Renal cortical epithelial cell (primary cell): ENCODE results near the gene ZNF22. TPM values are rescaled to one million over a fixed set of nuclear protein-coding genes. Genes with fewer than 3 reads are reported as not detected.

ENCODE experiments used
- DNase-seq: peaks from one replicate; pipeline ENCODE4 v3.0.0-alpha.2; 2011; ENCODE audit warnings: low read depth
- total RNA-seq: library from RNA; depleted of rRNA; stranded (reverse); fragments of >200 nt; gene quantifications from 2 replicates; pipeline ENCODE4 v1.2.3, GENCODE V29; 2014

ZNF22 gene
- total RNA-seq, result 24.5 and 26.8 TPM in 2 replicates

DNA sequence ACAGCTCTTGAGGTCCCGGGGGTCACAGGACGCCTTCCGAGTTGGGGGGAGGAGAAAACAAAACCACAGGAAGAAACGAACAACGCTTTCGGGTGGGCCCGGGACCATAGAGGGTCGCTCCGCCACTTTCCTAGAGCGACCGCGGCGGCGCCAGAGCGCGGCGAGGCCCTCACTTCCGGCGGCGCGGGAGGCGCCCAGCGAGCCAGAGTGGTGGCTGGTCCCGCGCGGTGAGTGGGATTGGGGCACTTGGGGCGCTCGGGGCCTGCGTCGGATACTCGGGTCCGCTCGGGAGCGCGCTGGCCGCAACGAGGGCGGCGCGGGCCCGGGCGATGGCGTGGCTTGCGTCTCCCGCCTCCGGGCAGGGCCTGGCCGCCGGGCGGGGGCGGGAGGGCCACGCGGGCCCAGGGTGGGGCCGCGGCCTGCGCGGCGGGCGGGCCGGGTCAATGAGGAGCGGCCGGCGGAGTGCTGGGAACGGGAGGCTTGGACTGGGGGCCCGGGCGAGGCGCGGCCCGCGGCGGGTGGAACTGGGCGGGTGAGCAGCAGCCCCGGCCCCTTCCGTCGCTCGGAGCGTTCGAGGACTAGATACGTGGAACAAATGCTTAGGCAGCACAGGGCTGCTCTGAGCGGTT is at the start of gene ZNF22:
ZNF22 (plus strand) TSS at position 172 of the 629 bp plus-strand sequence. CDS start 2,446 bp downstream, outside the sequence.
- no peak for DNase-seq

DNA sequence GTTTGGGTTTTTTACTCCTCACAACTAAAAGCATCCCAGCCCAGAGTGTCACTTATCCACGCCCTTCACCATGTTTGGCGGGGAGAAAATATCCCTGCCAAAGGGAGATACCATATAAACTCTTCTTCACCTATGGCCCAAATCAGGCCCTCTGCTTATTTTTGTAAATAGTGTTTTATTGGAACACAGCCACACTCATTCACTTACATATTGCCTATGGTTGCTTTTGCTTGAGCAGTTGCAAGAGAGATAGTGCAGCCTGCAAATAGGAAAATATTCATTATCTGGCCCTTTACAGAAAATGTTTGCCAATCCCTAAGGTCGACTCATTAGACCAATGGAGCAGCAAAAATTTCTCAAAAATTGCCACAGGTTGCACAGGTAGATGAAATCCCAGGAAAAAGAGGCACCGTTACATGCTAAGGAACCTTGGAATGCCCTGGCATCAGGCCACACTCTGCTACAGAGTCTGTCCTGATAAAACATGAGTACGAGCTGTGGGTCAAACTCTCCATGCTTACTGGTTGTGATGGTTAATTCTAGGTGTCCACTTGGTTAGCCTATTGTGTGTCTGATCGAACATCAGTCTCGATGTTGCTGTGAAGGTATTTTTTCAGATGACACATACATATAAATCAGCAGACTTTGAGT is 49.0 kb upstream of the ZNF22 start:
- DNase-seq, result no peak

DNA sequence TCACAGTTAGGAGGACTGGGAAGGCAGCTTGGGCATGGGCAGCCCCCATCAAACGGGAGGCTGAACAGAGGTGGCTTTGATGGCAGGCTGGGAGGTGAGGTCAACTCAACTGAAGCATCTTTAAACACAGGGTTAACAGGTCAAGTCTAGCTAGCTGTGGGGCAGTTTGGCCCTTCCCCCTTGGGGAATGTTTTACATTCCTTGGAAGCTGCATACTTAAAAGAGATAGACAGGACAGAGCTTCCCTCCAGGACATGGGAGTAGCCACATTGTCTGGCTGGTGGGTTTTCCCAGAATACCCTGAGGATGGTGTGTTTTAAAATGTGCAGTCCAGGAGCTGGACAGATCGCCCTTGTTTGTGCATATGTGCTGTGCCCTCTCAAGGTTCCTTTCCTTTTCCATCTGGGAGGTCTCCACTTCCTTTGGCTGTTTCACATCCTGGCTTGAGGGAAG is 47.9 kb upstream of the ZNF22 start:
- DNase-seq, result no peak

DNA sequence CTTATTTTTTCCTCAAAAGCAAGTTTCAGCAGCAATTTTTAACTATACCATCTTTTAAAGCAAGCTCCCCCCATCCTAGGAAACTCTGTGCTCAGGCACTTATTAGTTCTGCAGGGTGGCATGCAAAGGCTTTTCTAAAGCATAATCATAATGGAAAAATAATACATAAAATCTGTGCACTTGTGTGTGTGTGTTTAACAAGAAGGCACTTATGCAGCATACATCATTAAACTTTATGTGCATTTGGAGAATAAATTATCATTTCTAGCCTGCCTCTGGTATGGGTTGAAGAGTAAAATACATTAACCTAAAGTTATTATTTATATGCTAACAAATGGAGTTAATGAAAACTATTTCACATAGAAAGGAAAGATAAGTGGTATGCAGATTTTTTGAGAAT is 46.7 kb upstream of the ZNF22 start:
- DNase-seq, result no peak

DNA sequence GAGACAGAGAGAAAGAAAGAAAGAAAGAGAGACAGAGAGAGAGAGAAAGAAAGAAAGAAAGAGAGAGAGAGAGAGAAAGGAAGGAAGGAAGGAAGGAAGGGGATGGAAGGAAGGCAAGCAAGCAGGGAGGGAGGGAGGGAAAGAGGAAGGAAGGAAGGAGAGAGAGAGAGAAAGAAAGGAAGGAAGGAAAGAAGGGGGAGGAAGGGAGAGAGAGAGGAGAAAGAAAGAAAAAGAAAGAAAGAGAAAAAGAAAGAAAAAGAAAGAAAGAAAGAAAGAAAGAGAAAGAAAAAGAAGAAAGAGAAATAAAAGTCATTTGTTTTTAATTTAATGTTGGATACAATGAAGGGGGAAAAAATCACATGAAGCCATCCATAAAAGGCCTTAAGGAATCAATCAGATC is 45.8 kb upstream of the ZNF22 start:
- no peak for DNase-seq

DNA sequence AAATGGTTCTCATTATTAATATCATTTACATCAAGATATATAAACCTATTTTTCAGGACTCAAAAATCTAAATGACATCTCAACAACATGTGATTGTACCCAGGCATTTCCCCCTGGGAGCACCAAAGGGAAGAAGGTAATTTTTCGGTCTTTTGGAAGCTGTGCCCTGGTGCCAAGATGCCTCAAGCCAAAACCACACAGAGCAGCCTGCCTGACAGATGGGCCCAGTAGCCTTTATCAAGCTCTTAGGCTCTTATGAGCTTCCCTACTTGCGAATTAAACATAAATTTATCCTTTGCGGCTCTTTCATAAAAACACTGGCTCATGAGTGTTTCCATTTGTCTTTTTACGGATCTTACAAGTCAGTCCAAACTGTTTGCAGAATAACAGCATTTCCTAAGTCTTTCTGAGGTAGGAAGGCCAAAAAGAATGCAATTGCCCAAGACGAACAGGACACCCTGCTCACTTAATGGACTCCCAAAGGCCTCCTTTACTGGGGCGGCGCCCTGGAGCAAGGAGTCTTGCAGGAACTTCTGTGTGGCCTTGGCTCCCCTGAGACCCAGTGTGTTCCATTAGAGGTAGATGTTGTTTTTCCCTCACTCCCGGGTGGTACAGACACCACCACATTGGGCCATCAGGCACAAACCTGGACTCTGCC is 45.2 kb upstream of the ZNF22 start:
- DNase-seq, result no peak

DNA sequence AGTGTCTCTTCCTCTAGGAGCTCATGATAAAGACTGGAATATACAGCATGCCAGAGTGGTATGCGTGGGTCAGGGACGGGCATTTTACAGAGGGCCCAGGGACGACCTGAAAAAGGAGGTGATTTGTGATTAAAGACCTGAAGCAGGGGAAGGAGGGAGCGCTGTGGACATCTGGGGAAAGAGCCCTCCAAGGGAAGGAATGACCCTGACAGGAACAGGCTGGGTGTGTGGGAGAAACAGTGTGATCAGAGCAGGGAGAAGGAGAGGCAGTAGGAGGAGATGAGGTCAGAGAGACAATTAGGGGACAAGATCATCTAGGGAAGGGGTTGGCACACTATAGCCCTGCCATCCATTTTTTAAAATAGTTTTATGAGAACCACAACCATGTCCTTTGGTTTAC is 44.5 kb upstream of the ZNF22 start:
- DNase-seq, result no peak

DNA sequence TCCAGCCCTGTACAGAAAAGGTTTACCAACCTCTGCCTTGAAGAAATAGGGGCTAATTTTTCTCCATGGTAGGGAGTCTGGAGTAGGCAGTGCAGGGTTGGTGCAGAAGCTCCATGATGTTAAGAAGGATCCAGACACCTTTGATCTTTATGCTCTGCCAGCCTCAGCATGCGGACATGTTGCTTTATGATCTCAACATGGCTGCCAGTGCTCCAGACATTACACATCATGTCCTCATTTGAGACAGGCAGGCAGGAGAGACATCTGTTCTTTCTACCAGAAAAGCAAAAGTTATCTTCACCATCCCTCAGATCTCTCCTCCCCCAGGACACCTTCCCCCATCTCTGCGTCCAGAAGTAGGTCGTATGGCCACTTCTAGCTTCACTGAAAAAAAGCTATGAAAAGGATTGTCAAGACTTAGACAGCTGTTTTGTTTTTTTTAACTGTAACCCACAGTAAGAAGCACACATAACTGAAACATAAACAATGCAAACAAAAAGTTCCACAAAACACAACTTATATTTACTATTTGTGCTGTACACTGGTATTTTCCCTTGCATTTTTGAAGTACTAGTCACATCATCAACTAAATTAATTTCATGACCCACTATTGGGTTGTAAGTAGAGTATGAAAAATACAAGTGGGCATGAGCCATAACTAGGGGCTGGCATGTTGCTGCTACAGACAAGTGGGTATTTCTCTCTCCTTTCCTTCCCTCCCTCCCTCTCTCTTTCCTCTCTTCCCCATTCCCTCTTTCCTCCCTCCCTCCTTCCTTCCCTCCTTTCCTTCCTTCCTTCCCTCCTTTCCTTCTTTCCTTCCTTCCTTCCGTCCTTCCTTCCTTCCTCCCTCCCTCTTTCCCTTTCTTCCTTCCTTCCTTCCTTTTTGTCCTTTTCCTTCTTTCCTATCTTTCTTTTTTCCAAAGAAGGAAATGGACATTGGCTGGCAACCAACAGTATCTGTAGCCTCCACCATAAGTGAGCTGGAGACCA is 43.7 kb upstream of the ZNF22 start:
- no peak for DNase-seq

DNA sequence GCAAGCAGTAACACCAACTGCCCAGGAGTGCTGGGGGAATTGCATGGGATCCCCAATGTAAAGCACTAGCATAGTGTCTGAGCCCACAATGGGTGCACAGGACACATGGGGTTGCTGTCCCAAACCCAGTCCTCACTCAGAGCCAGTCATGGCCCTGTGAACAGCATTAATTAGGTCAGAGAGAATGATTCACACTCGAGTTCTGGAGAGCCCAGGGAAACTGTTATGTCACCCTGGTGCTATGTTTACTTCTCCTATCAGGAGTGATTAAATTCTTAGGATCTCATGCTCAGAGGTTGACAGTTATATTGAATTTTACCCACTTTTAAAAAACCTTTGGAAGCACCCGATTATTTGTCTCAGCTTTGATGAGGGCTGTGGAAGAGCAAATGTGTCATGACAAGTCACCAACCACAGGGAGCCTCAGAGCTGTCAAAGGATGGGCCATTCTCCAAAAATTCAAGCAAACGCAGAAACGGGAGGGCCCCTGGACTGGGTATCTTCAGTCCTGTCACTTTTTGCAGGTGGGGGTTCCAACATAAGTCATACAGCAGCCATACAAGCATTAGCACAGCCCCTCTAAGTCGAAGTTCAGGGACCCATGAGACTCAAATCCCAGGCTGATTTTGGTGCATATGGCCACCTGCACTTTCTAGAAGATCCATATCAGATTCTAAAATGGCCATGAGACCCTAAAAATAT is 42.4 kb upstream of the ZNF22 start:
- peak; percentile 85 for DNase-seq

DNA sequence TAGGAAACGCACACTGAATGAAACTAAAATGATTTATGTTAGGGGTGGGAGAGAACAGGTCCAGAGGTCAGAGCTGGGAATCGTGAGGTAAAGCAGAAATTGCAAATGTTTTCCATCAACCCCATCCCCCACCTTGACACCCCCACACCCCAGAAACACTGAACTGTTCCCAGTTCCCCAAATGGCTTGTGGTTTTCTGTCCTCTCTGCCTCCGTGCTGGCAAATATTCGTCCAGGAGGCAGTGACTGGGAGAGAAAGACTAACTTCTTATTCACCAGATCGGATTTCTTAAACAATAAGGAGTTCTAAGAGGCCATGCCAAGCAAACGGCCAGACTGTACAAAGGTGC is 41.9 kb upstream of the ZNF22 start:
- no peak for DNase-seq

DNA sequence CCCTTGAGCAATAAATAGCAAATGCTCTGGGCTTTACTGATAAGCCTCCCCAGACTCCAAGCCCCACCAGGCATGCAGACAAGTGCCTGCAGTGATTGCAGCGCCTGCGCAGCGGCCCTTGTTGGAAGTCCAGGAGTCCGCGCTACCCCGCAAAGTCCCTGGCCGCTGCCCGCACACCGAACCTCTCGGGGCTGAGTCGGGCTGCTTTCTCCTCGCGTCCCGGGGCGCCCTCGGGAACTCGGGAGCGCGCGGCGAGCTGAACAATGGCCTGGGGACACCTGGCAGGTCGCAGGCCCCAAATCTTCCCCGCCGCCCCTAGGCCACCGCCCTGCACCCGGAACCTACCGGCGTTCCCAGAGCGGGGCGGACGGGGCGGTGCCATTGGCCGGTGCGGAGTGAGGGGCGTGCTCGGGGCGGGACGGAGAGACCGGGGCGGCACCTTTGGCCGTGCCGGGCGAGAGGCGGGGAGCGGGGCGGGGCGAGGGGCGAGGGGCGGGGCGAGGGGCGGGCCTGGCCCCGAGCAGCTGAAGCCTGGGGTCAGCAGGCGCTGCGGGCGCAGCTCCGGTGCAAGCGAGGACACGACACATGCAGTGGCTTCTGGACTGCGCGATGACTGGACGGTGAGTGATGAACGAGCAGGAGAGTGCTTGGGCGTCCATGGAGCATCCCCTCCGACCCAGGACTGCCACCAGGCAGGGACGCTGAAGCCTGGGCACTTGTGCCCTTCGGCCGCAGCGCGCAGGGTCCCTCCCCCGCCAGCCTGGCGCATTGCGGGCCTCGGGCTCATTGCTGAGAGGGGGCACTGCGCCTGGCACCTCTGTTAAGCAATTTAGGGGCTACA is 41.3 kb upstream of the ZNF22 start, which contains the start of gene RASSF4:
RASSF4 (plus strand) TSS at position 556 of the 841 bp plus-strand sequence. CDS start 10,401 bp downstream, outside the sequence.
- no peak for DNase-seq

DNA sequence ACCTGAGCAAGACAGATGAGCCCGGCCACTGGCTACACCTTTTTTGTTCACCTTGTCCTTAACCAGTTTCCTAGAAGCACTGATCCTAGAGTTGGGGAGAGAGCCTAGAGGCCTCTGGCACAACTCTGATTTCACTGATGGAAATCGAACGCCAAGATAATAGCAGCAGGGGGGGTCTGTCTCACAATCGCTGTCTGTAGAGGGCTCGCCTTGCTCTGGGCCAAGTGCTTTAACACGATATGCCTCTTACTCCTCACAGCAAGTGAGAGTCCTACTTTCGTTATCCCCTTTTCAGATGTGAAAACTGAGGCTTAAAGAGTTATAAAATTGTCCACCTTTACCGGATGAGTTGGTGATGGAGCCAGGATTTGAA is 40.6 kb upstream of the ZNF22 start:
- DNase-seq, result no peak

DNA sequence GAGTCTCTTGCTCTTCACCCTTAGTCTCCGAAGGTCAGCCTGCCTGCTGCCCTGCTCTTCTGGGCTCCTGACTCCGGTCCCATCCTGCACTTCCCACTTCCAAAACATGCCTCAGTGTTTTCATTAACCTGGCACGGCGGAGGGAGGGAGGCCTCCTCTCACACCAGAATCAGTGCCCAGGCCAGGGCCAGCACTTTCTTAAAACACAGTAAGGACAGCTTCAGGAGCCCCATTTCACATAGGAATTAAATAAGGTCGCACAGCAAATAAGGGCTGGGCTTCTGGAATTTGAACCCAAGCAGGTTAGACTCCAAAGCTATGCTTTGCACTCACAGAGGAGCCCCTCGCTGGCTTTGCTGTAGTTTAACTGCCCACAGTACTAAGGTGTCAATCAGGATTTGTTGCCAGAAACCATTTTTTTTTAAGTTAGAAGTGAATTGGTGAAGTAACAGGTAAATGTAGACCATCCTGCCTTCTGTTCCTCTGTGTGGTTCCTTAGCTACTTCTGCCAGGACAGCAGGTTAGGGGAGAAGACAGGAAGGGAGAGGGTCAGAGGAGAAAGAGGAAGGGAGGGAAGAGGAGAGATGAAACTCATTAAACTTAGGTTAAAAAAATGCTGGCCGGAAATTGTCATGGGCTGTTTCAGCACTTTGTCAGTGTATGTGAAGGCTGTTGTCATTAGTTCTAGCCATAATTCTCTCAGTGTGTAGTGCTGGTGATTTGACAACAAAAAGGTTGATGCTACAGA is 40.1 kb upstream of the ZNF22 start:
- no peak for DNase-seq

DNA sequence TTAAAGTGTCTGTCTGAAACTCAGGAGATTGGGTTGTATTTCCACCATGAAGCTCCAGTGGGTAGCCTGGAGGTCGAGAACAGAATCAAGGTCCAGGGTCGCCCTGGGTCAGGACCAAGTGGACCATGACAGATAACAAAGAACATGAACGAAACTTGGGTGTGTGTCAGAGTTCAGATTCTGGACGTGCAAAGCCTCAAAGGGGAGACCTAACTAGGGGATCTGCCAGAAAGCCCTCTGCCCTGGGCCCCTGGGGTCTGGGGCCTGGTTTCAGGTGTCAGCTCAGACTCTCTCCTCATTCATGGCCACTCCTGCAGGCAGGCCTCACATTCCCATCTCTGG is 39.5 kb upstream of the ZNF22 start:
- no peak for DNase-seq

DNA sequence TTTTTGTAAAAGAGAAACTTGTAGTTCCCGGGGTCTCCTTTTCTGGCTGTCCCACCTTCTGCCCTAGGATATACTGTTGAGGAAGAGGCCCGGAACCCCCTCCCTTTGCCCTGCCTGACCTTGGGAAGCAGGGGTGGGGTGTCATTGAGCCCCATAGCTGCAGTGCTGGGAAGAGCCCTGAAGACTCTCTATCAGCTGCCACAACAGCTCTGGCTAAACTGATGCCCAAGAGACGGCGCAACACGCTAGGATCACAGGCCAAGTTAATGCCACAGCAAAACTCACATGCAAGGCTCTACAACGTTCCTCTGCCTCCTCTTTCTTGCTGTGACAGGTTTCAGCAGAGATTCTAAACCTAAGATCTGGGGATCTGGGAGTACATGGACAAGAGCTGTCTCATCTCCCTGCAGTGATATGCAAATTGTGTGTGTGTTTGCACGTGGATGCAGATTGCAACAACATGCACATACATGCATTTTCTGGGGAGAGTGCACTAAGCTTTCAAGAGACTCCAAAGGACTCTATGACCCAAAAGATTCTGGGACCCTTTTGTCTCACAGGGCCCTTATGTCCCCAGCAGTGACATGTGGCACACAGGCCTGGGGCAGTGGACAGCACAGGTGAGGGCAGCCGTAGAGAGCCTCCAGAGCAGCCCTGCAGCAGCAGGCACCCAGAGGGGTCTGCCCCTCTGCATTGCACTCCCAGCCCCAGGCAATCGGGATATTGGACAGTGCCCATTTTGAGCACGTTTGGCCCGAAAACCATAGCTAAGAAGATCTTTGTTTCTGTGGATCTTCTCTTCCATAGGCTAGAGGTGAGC is 38.6 kb upstream of the ZNF22 start:
- DNase-seq, result no peak

DNA sequence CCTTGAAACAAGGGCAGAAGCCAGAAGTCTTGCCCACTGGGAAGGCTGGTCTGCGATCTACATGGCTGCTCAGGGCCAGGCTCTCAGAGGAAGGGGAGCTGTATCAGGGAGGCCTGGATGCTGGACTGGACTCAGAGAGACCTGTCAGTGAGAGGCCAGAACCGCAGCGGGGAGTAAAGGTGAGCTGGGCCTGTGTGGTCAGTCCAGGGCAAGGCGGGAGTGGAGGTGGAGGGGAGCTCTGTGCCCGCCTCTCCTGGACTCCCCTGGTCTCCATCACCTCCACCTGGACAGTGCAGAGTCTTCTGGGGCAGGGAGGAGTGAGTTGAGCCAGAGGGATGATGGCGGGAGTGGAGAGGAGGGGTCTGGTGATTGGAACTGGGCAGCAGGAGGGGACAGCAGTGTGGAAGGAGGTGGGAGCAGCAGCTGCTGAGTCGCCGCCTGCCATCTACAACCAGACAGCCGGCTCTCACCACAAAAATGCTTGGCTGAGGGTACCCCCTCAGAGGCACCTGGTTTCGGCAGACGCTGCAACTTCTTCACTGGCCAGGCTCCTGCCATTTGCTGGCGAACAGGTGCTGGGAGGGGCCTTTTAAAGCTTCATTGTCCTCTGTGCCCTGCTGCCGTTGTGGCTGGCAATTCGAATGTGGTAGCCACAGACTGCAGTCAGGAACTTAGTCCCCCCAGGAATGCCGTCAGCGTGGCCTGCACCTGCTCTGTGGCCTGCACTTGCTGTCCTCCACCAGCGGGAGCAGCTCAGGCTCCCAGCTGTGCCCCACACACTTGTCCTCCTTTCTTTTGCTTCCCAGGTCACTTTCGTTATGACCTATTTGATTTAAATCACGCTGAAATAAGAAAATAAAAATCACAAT is 37.6 kb upstream of the ZNF22 start:
- no peak for DNase-seq

DNA sequence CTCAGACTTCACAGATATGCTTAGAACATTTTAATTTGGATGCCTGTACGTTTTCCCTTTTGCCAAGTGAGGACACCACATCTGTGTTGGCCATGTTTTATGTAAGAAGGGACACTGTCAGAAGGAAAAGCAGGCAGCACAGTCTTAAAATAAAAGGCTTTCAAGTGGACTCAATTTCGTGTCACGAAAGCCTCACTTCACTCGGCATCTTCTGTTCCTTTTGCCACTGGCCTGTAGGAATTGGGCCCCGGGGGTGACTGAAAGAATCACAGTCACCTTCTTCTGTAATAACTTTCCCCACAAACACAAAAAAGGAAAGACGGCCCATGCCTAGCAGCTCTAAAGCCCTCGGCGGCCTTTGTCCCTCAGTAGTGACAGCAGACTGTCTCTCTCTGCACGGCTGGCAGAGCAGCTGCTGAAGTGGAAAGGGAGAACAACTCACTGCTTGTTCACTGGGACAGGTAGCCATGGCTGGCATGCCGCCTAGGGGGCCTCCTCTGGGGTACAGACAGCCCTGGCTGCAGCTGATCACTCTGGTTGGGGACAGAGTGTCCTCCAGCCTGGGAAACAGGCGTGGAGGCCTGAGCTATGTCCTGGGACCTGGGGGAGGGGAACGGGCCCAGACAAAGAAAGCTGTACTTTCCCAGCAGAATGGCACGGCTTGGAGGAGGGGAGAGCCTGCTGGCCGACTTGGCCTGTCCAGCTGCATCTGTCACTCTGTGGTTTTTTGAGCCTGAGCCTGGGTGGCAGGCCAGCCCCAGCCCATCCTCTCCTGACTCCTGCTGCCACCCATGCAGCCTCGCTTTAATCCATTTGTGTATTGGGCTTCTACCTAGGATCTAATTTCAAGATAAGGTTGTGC is 36.7 kb upstream of the ZNF22 start:
- DNase-seq, result no peak
